Liver (tissue), 9 donors: Measurements from ENCODE around the gene SASH1. TPM values are rescaled to one million over a fixed set of nuclear protein-coding genes. Genes with fewer than 3 reads are reported as not detected.
A peak's percentile ranks its signal among the peaks of the same experiment; 100 is the strongest.

Source experiments
- DNase-seq: peaks from one replicate; pipeline ENCODE4 v3.0.0-alpha.2; 2017; ENCODE audit warnings: low spot score
- H3K27ac ChIP-seq, 2 donors: one replicate each; pipeline ENCODE4 v1.7.0; 2013; ENCODE audit warnings: inconsistent platforms in 2 of 2, low read length in 2 of 2, control low read depth in 1 of 2, low read depth in 1 of 2, mild to moderate bottlenecking in 1 of 2
- H3K27me3 ChIP-seq, 4 donors: one replicate each; pipeline versions ENCODE4 v1.6.1 to v1.7.0; 2013; ENCODE audit warnings: low read length in 3 of 4, inconsistent platforms in 1 of 4, mild to moderate bottlenecking in 1 of 4, moderate library complexity in 1 of 4; ENCODE audit not compliant: control insufficient read depth in 4 of 4, insufficient read depth in 4 of 4
- H3K36me3 ChIP-seq, 4 donors: one replicate each; pipeline versions ENCODE4 v1.6.1 to v1.7.0; 2013; ENCODE audit warnings: low read length in 3 of 4, mild to moderate bottlenecking in 3 of 4, low read depth in 1 of 4, moderate library complexity in 1 of 4; ENCODE audit not compliant: control insufficient read depth in 4 of 4, insufficient read depth in 3 of 4
- H3K4me1 ChIP-seq, 4 donors: one replicate each; pipeline versions ENCODE4 v1.6.1 to v1.7.0; 2013; ENCODE audit warnings: low read length in 3 of 4, mild to moderate bottlenecking in 3 of 4, moderate library complexity in 1 of 4; ENCODE audit not compliant: control insufficient read depth in 4 of 4, insufficient read depth in 4 of 4
- H3K4me3 ChIP-seq, 3 donors: one replicate each; pipeline versions ENCODE4 v1.6.1 to v1.7.0; 2013; ENCODE audit warnings: low read length in 3 of 3, control low read depth in 1 of 3, low read depth in 1 of 3, mild to moderate bottlenecking in 1 of 3
- H3K9ac ChIP-seq, 2 donors: one replicate each; pipeline ENCODE4 v1.7.0; 2013; ENCODE audit warnings: low read length in 2 of 2, mild to moderate bottlenecking in 2 of 2, moderate library complexity in 2 of 2, control low read depth in 1 of 2, low read depth in 1 of 2
- H3K9me3 ChIP-seq, 4 donors: one replicate each; pipeline versions ENCODE4 v1.6.1 to v1.7.0; 2013; ENCODE audit warnings: low read length in 3 of 4; ENCODE audit not compliant: control insufficient read depth in 4 of 4
- EGR1 ChIP-seq, 2 donors: IDR thresholded peaks; 2 replicates each; pipeline ENCODE4 v1.6.1; 2016 to 2018; ENCODE audit warnings: antibody characterized with exemption in 2 of 2, low read depth in 2 of 2
- FOXA1 ChIP-seq: IDR thresholded peaks from 2 replicates; pipeline ENCODE4 v1.6.1; 2016; ENCODE audit warnings: antibody characterized with exemption
- FOXA2 ChIP-seq: IDR thresholded peaks from 2 replicates; pipeline ENCODE4 v1.6.1; 2016; ENCODE audit warnings: antibody characterized with exemption
- HNF4G ChIP-seq: IDR thresholded peaks from 2 replicates; pipeline ENCODE4 v1.6.1; 2016; ENCODE audit warnings: antibody characterized with exemption
- JUND ChIP-seq, 2 donors: IDR thresholded peaks; 2 replicates each; pipeline ENCODE4 v1.6.1; 2016; ENCODE audit warnings: antibody characterized with exemption in 2 of 2
- MAX ChIP-seq: IDR thresholded peaks from 2 replicates; pipeline ENCODE4 v1.6.1; 2016; ENCODE audit warnings: antibody characterized with exemption
- NR2F2 ChIP-seq: IDR thresholded peaks from 2 replicates; pipeline ENCODE4 v1.6.1; 2016; ENCODE audit warnings: antibody characterized with exemption
- RAD21 ChIP-seq, 2 donors: IDR thresholded peaks; 2 replicates each; pipeline ENCODE4 v1.6.1; 2016; ENCODE audit warnings: antibody characterized with exemption in 2 of 2, mild to moderate bottlenecking in 2 of 2
- REST ChIP-seq: IDR thresholded peaks from 2 replicates; pipeline ENCODE4 v1.6.1; 2016; ENCODE audit warnings: antibody characterized with exemption, mild to moderate bottlenecking
- RXRA ChIP-seq, 2 donors: IDR thresholded peaks; 2 replicates each; pipeline ENCODE4 v1.6.1; 2017 to 2018; ENCODE audit warnings: antibody characterized with exemption in 2 of 2, mild to moderate bottlenecking in 1 of 2
- SP1 ChIP-seq: IDR thresholded peaks from 2 replicates; pipeline ENCODE4 v1.6.1; 2018; ENCODE audit warnings: antibody characterized with exemption, mild to moderate bottlenecking
- TAF1 ChIP-seq: conservative IDR thresholded peaks from 2 replicates; pipeline ENCODE4 v1.6.1; 2016; ENCODE audit warnings: antibody characterized with exemption, mild to moderate bottlenecking
- YY1 ChIP-seq: IDR thresholded peaks from 2 replicates; pipeline ENCODE4 v1.6.1; 2016; ENCODE audit warnings: antibody characterized with exemption, mild to moderate bottlenecking
- ZBTB33 ChIP-seq: IDR thresholded peaks from 2 replicates; pipeline ENCODE4 v1.6.1; 2016; ENCODE audit warnings: antibody characterized with exemption
- WGBS: extraction: QIAGEN DNeasy Blood & Tissue Kit; methylation state at CpG from one replicate; pipeline ENCODE4 v1.1.7; 2013; 5-methylcytosine and 5-hydroxymethylcytosine counted together
- polyA plus RNA-seq, 2 donors: library from polyadenylated mRNA; stranded (reverse) in 1 of 2; unstranded in 1 of 2; fragments of 200-250 nt in 1 of 2; fragments of >200 nt in 1 of 2; fragmentation: Nextera tagmentation in 1 of 2; extraction: Ambion mirVana in 1 of 2; gene quantifications; one replicate each; pipeline versions ENCODE4 v1.2.1 to v1.2.3, GENCODE V29; 2013 to 2015
- total RNA-seq, 2 donors: library from RNA; depleted of rRNA; stranded (reverse); fragments of >200 nt; gene quantifications; one replicate each; pipeline ENCODE4 v1.2.3, GENCODE V29; 2014
- TF ChIP-seq, protein P1 (sequence below): fragments of 150-350 bp; IDR thresholded peaks from 2 replicates; pipeline ENCODE4 v1.5.1; 2017; ENCODE audit warnings: improper control_type of control experiment, low read depth, low read length; ENCODE audit not compliant: missing input control
- TF ChIP-seq, protein P2 (sequence below): IDR thresholded peaks from 2 replicates; pipeline ENCODE4 v1.6.1; 2016; ENCODE audit warnings: antibody characterized with exemption
- donor health status: healthy.
- donor health status: healthy.
- donor health status: healthy.
- donor health status: healthy.
- donor health status: healthy.

The SASH1 gene
- total and polyA plus RNA-seq, 4 donors = 3.5 to 16.4 (median 7.6) TPM

- Histone ChIP-seq H3K9ac (no peak overlapping the region), H3K36me3 (no peaks in the 10 kb centered on the region), H3K4me1 (no peaks in the 10 kb centered on the region), H3K27ac (peak overlapping the region; percentile 1 to 44), H3K27me3 (no peaks in the 10 kb centered on the region), H3K4me3 (no peak overlapping the region), H3K9me3 (no peaks in the 10 kb centered on the region)
- WGBS = 63% methylated on average over 1 of the region's 1 CpG
- TF ChIP-seq RXRA (IDR thresholded peaks at IDR 0.05) (no peak), SP1 (no peak), JUND (IDR thresholded peaks at IDR 0.05) (no peak), YY1 (no peak), NR2F2 (no peak), RAD21 (IDR thresholded peaks at IDR 0.05) (no peak), ZBTB33 (no peak), EGR1 (IDR thresholded peaks at IDR 0.05; ENCODE audit: low read depth in 2 of 2) (no peak), REST (no peak), FOXA1 (no peak), MAX (no peak), FOXA2 (no peak), HNF4G (no peak), TAF1 (no peak)
- TF ChIP-seq, protein P1, sequence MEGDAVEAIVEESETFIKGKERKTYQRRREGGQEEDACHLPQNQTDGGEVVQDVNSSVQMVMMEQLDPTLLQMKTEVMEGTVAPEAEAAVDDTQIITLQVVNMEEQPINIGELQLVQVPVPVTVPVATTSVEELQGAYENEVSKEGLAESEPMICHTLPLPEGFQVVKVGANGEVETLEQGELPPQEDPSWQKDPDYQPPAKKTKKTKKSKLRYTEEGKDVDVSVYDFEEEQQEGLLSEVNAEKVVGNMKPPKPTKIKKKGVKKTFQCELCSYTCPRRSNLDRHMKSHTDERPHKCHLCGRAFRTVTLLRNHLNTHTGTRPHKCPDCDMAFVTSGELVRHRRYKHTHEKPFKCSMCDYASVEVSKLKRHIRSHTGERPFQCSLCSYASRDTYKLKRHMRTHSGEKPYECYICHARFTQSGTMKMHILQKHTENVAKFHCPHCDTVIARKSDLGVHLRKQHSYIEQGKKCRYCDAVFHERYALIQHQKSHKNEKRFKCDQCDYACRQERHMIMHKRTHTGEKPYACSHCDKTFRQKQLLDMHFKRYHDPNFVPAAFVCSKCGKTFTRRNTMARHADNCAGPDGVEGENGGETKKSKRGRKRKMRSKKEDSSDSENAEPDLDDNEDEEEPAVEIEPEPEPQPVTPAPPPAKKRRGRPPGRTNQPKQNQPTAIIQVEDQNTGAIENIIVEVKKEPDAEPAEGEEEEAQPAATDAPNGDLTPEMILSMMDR = no peak
- TF ChIP-seq, protein P2, sequence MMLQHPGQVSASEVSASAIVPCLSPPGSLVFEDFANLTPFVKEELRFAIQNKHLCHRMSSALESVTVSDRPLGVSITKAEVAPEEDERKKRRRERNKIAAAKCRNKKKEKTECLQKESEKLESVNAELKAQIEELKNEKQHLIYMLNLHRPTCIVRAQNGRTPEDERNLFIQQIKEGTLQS = no peak
- DNase-seq = no peak
Measured at GRCh38 chr6:148398678-148399077, 56.0 kb downstream of the SASH1 start.

DNA sequence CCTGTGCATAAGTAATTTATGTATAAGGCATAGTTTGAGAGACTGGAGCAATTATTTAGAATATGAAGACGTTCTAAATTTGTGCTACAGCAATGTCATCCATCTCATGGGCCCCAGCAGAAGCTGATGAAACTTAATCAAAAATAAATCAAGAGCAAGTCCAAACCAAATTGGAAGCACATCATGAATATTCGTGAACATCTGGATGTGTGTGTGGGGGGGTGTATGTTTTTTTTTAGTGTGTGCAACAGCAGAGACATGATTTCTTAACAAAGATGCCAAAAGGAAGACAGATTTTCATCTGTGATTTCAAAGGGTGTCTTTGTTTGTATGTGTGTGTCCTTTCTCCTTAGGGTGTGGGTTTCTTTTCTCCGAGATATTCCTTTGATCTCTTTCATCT, 58.9 kb downstream of the SASH1 start:
- DNase-seq = no peak
- H3K27ac ChIP-seq = no peak overlapping the region
- no peak overlapping the region for H3K9ac ChIP-seq
- H3K9me3 ChIP-seq = no peaks in the 10 kb centered on the region
- H3K27me3 ChIP-seq = no peaks in the 10 kb centered on the region
- WGBS = 60% methylated on average over 3 of the region's 3 CpGs
- no peak overlapping the region for H3K4me3 ChIP-seq
- H3K36me3 ChIP-seq = no peaks in the 10 kb centered on the region
- peaks cover 0 to 4% (median 2%) of the 10 kb centered on the region in 4 donors for H3K4me1 ChIP-seq
- TF ChIP-seq, protein P2 = no peak
